ENCODE results near the gene RHOT2.

- TF ChIP-seq POLR2A (IDR thresholded peaks at IDR 0.05; ENCODE audit: extremely low read depth, insufficient read length) (no peak), CTCF (IDR thresholded peaks at IDR 0.05; ENCODE audit: low read depth, low read length) (no peak), MAX (IDR thresholded peaks at IDR 0.05; ENCODE audit: low read depth, low read length) (no peak), MYC (IDR thresholded peaks at IDR 0.05; ENCODE audit: low read depth, low read length) (no peak)
Observed at GRCh38 chr16:721765-722540, 54.0 kb downstream of the RHOT2 start.

All from NB4 (cell line).